ENCODE results near the gene ZNF573.

The ZNF573 gene

GRCh38 chr19:37770985-37771384 is 8.4 kb downstream of the ZNF573 start:
- TF ChIP-seq, protein P1, sequence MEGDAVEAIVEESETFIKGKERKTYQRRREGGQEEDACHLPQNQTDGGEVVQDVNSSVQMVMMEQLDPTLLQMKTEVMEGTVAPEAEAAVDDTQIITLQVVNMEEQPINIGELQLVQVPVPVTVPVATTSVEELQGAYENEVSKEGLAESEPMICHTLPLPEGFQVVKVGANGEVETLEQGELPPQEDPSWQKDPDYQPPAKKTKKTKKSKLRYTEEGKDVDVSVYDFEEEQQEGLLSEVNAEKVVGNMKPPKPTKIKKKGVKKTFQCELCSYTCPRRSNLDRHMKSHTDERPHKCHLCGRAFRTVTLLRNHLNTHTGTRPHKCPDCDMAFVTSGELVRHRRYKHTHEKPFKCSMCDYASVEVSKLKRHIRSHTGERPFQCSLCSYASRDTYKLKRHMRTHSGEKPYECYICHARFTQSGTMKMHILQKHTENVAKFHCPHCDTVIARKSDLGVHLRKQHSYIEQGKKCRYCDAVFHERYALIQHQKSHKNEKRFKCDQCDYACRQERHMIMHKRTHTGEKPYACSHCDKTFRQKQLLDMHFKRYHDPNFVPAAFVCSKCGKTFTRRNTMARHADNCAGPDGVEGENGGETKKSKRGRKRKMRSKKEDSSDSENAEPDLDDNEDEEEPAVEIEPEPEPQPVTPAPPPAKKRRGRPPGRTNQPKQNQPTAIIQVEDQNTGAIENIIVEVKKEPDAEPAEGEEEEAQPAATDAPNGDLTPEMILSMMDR (IDR thresholded peaks at IDR 0.05) = no peak

DNA sequence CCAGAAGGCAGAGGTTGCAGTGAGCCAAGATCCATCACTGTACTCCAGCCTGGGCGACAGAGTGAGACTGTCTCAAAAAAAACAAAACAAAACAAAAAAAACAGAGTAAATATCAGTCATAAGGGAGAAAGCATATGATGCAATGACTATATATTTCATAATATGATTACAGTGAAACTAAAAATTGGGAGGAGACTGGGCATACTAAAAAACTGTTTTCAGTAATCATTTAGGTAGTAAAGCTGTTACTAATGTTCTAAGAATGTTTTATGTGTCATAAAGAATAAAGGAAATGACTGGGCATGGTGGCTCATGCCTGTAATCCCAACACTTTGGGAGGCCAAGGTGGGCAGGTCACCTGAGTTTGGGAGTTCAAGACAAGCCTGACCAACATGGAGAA is 15.9 kb downstream of the ZNF573 start:
- TF ChIP-seq, protein P1 (IDR thresholded peaks at IDR 0.05) = no peak

DNA sequence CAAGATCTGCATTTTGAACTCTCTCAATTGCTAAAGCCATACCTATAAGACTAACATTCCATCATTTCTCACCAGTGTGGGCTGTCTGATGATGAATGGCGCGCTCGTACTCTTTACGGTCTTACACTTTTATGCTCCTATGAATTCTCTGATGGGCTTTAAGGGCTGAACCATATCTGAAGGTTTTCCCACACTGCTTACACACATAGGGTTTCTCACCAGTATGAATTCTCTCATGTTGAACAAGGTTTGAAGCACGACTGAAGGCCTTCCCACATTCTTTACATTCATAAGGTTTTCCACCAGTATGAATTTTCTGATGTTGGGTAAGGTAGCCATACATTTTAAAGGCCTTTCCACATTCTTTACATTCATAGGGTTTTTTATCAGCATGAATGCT is 41.0 kb downstream of the ZNF573 start:
- TF ChIP-seq, protein P1 (IDR thresholded peaks at IDR 0.05) = no peak

DNA sequence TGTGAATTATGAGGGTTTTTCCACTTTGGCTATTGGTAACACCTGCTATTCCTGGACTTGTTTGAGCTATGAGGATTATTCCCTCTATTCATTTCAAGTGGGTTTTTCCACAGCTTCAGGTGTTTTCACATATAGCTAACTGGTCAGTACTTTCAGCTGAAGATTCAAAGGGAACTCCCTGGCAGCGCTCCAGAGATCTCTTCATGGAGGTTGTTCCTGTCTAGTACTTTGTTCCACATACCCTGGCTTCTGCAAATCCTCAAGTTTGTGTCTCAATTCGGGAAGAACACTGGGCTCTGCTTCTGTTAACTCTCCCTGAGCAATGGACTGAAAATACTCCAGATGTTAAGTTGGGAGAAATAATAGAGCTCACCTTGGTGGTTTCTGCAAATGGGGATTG is 54.2 kb downstream of the ZNF573 start:
- TF ChIP-seq, protein P1 (IDR thresholded peaks at IDR 0.05) = no peak

DNA sequence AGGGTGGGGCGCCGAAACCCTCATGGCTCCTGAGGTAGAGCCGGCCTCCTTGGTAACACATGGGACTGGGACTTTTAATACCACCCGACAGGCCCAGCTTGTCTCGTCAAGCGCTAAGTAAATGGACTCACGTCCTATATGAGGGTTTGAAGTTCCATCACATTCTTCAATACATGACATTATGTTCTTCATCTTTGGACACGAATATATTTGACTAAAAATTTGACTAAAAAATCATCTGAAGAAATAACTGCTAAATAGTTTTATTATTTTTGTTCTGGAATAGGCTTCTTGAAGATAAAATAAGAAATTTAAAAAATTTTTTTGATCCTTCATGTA is 59.5 kb downstream of the ZNF573 start:
- TF ChIP-seq, protein P1 (IDR thresholded peaks at IDR 0.05) = no peak; the same call in 1 of the 2 replicates

- TF ChIP-seq, protein P1 (IDR thresholded peaks at IDR 0.05) = peak; percentile 54
Measured at GRCh38 chr19:37719111-37719926, 60.1 kb downstream of the ZNF573 start, which contains the start of gene ZNF607. TSS of gene ZNF607 (minus strand) at chr19:37719761. CDS start at chr19:37711618, 8,143 bp downstream.

- TF ChIP-seq, protein P1 (IDR thresholded peaks at IDR 0.05) = no peak
Measured at GRCh38 chr19:37718304-37718703, 61.1 kb downstream of the ZNF573 start.

All from LNCAP (cell line).